Measurements from ENCODE around the gene ERCC8.
"Not testable (repeated sequence)": the region's sequence is repeated elsewhere in the genome, so short reads cannot be mapped to it uniquely, and the experiment has no call there.

The ERCC8 gene

GRCh38 chr5:60944904-60945812 is at the start of gene ERCC8, which contains the start of gene NDUFAF2:
Gene ERCC8, minus strand, starts transcription at chr5:60945070. Its CDS starts 62 bp downstream, at chr5:60945008.
Gene NDUFAF2, plus strand, starts transcription at chr5:60945205. Its CDS starts 51 bp downstream, at chr5:60945256.
- peak; percentile 77 to 83 for DNase-seq (ENCODE audit: low read depth in 2 of 2)

- DNase-seq (ENCODE audit: low read depth in 2 of 2), result no peak
These were observed 49.2 kb upstream of the ERCC8 start for GRCh38 chr5:60993875-60994571.

GRCh38 chr5:60993425-60993824 is 48.6 kb upstream of the ERCC8 start:
- DNase-seq (ENCODE audit: low read depth in 2 of 2), result no peak

- DNase-seq (ENCODE audit: low read depth in 2 of 2), result no peak
These were observed 48.0 kb upstream of the ERCC8 start for GRCh38 chr5:60992871-60993270.

GRCh38 chr5:60989790-60990189 is 44.9 kb upstream of the ERCC8 start:
- DNase-seq (ENCODE audit: low read depth in 2 of 2), result no peak

- DNase-seq (ENCODE audit: low read depth in 2 of 2), result not testable (repeated sequence)
These were observed 37.3 kb upstream of the ERCC8 start for GRCh38 chr5:60982127-60982526.

- DNase-seq (ENCODE audit: low read depth in 2 of 2), result no peak
These were observed 35.6 kb upstream of the ERCC8 start for GRCh38 chr5:60980511-60980910.

GRCh38 chr5:60978968-60979367 is 34.1 kb upstream of the ERCC8 start:
- no peak for DNase-seq (ENCODE audit: low read depth in 2 of 2)

GRCh38 chr5:60977956-60978737 is 33.3 kb upstream of the ERCC8 start:
- DNase-seq (ENCODE audit: low read depth in 2 of 2), result no peak

GRCh38 chr5:60972231-60972630 is 27.4 kb upstream of the ERCC8 start:
- peak; percentile 40 to 49 for DNase-seq (ENCODE audit: low read depth in 2 of 2)

GRCh38 chr5:60961685-60962084 is 16.8 kb upstream of the ERCC8 start:
- no peak for DNase-seq (ENCODE audit: low read depth in 2 of 2)

- DNase-seq (ENCODE audit: low read depth in 2 of 2), result no peak
These were observed 15.7 kb upstream of the ERCC8 start for GRCh38 chr5:60960591-60960990.

- no peak for DNase-seq (ENCODE audit: low read depth in 2 of 2)
These were observed 14.3 kb upstream of the ERCC8 start for GRCh38 chr5:60959156-60959555.

- no peak for DNase-seq (ENCODE audit: low read depth in 2 of 2)
These were observed 13.8 kb upstream of the ERCC8 start for GRCh38 chr5:60958712-60959111.

- DNase-seq (ENCODE audit: low read depth in 2 of 2), result no peak
These were observed 13.2 kb upstream of the ERCC8 start for GRCh38 chr5:60958088-60958487.

GRCh38 chr5:60955239-60955638 is 10.4 kb upstream of the ERCC8 start:
- no peak for DNase-seq (ENCODE audit: low read depth in 2 of 2)

GRCh38 chr5:60948738-60949137 is 3.9 kb upstream of the ERCC8 start:
- DNase-seq (ENCODE audit: low read depth in 2 of 2), result no peak

- DNase-seq (ENCODE audit: low read depth in 2 of 2), result peak; percentile 3 to 10
These were observed 930 bp upstream of the ERCC8 start for GRCh38 chr5:60945813-60946187.

- DNase-seq (ENCODE audit: low read depth in 2 of 2), result no peak
These were observed 1.2 kb downstream of the ERCC8 start for GRCh38 chr5:60943624-60944023.

- DNase-seq (ENCODE audit: low read depth in 2 of 2), result no peak
These were observed 15.8 kb downstream of the ERCC8 start for GRCh38 chr5:60929024-60929423.

- DNase-seq (ENCODE audit: low read depth in 2 of 2), result no peak
These were observed 17.4 kb downstream of the ERCC8 start for GRCh38 chr5:60927450-60927849.

GRCh38 chr5:60918466-60918865 is 26.4 kb downstream of the ERCC8 start:
- DNase-seq (ENCODE audit: low read depth in 2 of 2), result no peak

Measured in stimulated activated CD4-positive, alpha-beta T cell treated with anti-CD3 and anti-CD28 coated beads, Interleukin-15, amount 100 ng/mL, for 48 hours (primary cell).